ENCODE results near the gene CDC42BPG. TPM values are rescaled to one million over a fixed set of nuclear protein-coding genes. Genes with fewer than 3 reads are reported as not detected.

CDC42BPG gene
- total and polyA plus RNA-seq, 11 donors = 0.12 to 0.50 (median 0.20) TPM; not detected in 1

- H3K4me3 ChIP-seq = no peak overlapping the region
- 72 to 79% (median 74%) methylated on average over 5 of the region's 5 CpGs for WGBS, 4 donors
- peaks cover 0 to 47% (median 22%) of the 10 kb centered on the region in 12 donors for H3K4me1 ChIP-seq
- peak overlapping the region in 8 of 12 donors; percentile 2 to 88 (median 39) for H3K27ac ChIP-seq
- no peaks in the 10 kb centered on the region for H3K9me3 ChIP-seq
- TF ChIP-seq POLR2A (IDR thresholded peaks at IDR 0.05) (no peak), CTCF (IDR thresholded peaks at IDR 0.05) (no peak)
- ATAC-seq (no peak), DNase-seq (peak in 1 of 5 donors; percentile 51)
- H3K36me3 ChIP-seq = no peaks in the 10 kb centered on the region
- H3K27me3 ChIP-seq = no peaks in the 10 kb centered on the region
- intact Hi-C loops (cut with DNase I) = no loop called here
Observed at GRCh38 chr11:64882243-64882642, 37.8 kb upstream of the CDC42BPG start.

GRCh38 chr11:64881476-64881875 is 37.0 kb upstream of the CDC42BPG start:
- no peak for TF ChIP-seq POLR2A (IDR thresholded peaks at IDR 0.05)
- no peak for TF ChIP-seq CTCF (IDR thresholded peaks at IDR 0.05)
- intact Hi-C loops (cut with DNase I) = no loop called here
- WGBS, 4 donors = 83 to 87% (median 84%) methylated on average over 8 of the region's 8 CpGs
- H3K4me3 ChIP-seq = no peak overlapping the region
- H3K4me1 ChIP-seq = peaks cover 0 to 53% (median 29%) of the 10 kb centered on the region in 12 donors
- no peaks in the 10 kb centered on the region for H3K36me3 ChIP-seq
- no peaks in the 10 kb centered on the region for H3K27me3 ChIP-seq
- DNase-seq = peak in 1 of 5 donors; percentile 19
- peak overlapping the region in 8 of 12 donors; percentile 11 to 98 (median 84) for H3K27ac ChIP-seq
- no peak for ATAC-seq
- H3K9me3 ChIP-seq = no peaks in the 10 kb centered on the region

- Histone ChIP-seq H3K4me1 (peaks cover under 1 to 58% (median 40%) of the 10 kb centered on the region in 12 donors), H3K27me3 (no peaks in the 10 kb centered on the region), H3K4me3 (peak overlapping the region in 3 of 12 donors; percentile 14 to 21 (median 21)), H3K9me3 (no peaks in the 10 kb centered on the region), H3K36me3 (no peaks in the 10 kb centered on the region), H3K27ac (peak overlapping the region; percentile 66 to 98 (median 90))
- WGBS, 4 donors = 60 to 79% (median 67%) methylated on average over 14 of the region's 14 CpGs
- ATAC-seq = no peak
- peak in 1 of 2 donors; percentile 27 for TF ChIP-seq POLR2A (IDR thresholded peaks at IDR 0.05)
- TF ChIP-seq CTCF (IDR thresholded peaks at IDR 0.05) = no peak
- peak in 3 of 5 donors; percentile 49 to 68 (median 63) for DNase-seq
- intact Hi-C loops (cut with DNase I) = no loop called here
Observed at GRCh38 chr11:64880240-64881001, 36.0 kb upstream of the CDC42BPG start.

GRCh38 chr11:64879244-64879900 is 34.9 kb upstream of the CDC42BPG start:
- DNase-seq (peak in 4 of 5 donors; percentile 54 to 67 (median 58)), ATAC-seq (peak in 1 of 4 donors; percentile 15)
- intact Hi-C loops (cut with DNase I) = no loop called here
- H3K9me3 ChIP-seq = no peaks in the 10 kb centered on the region
- peaks cover 2 to 68% (median 50%) of the 10 kb centered on the region in 12 donors for H3K4me1 ChIP-seq
- peak overlapping the region; percentile 30 to 98 (median 88) for H3K4me3 ChIP-seq
- 18 to 23% (median 21%) methylated on average over 14 to 16 of the region's 16 CpGs for WGBS, 4 donors
- TF ChIP-seq CTCF (IDR thresholded peaks at IDR 0.05) = no peak
- no peak for TF ChIP-seq POLR2A (IDR thresholded peaks at IDR 0.05)
- peak overlapping the region; percentile 66 to 98 (median 90) for H3K27ac ChIP-seq
- no peaks in the 10 kb centered on the region for H3K27me3 ChIP-seq
- peaks cover 0 to 7% (median 2%) of the 10 kb centered on the region in 9 donors for H3K36me3 ChIP-seq

All from heart left ventricle (tissue), 16 donors.